Testis (tissue), 2 donors: ENCODE measurements around the gene SPTLC3.

Experiments used
- CTCF ChIP-seq, 3 experiments: fragments of 450-650 bp in 2 of 3; fragments of 200-600 bp in 1 of 3; sonication (generic) in 1 of 3; IDR thresholded peaks; one replicate each; pipeline ENCODE4 v1.5.1; 2016 to 2019; ENCODE audit warnings: antibody characterized with exemption in 3 of 3, mild to moderate bottlenecking in 2 of 3, moderate library complexity in 1 of 3
- POLR2A ChIP-seq: fragments of 450-650 bp; IDR thresholded peaks from one replicate; pipeline ENCODE4 v1.6.1; 2017; ENCODE audit warnings: antibody characterized with exemption, mild to moderate bottlenecking, moderate library complexity

- no peak for TF ChIP-seq CTCF (IDR thresholded peaks at IDR 0.05)
- no peak for TF ChIP-seq POLR2A
Measured at GRCh38 chr20:13202565-13202964, 193.8 kb downstream of the SPTLC3 start.
